ENCODE data around the gene SEMA4A.
A peak's percentile ranks its signal among the peaks of the same experiment; 100 is the strongest.

The SEMA4A gene

DNA sequence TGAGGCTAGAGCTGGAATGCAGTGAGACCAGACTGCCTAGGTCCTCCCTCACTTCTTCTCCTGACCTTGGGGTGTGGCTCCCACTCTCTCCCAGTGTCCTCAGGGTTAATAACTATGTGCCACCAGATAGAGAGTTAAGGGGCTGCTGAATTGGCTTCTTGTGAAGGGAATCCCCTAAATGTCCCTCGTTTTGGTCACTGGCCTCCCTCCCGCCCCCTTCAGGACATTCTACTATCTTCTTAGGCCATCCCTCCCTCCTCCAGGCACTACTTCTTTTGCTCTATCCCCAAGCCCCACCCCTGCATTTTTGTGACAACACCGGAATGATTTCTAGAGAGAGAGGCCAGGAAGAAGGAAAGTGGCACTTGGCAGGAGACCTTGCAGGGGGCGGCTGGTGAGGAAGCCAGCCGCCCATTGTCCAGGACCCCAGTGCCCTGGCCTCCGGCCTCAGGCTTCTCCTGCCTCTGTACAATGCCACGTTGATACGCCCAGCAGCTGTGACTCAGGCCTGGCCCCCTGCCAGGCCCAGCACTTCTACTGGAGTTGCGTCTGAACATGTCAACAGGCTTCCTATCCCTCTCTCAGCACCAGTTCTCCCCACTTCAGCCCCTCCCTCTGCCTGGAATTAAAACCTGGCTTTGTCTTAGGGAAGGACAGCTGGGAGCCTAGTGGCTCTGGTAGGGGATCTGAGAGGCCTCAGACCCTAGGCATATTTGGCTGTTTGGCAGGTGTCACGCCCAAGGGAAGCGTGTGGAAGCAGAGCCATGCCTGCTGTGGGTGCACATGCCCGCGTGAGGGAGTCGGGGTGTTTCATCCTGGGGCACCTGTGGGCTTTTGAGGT is 29.8 kb upstream of the SEMA4A start:
- peaks cover 0 to 7% of the 10 kb centered on the region in 2 experiments; a peak in 1 of 3 replicates for H3K36me3 ChIP-seq (ENCODE audit: control insufficient read depth in 2 of 2, insufficient read depth in 1 of 2, low read length in 2 of 2)
- ChIA-PET CTCF (interaction anchor here (0.6 to 25.6 kb wide), 2 partner anchors 24 to 98 kb away, joined by 3 to 1029 read pairs; no protein-coding TSS in a partner anchor), POLR2A (interaction anchor here (0.6 to 2.1 kb wide), 4 partner anchors 9 to 607 kb away, joined by 3 to 8 read pairs (median 4); partner anchors contain the start of gene LMNA)
- H3K4me3 ChIP-seq (ENCODE audit: low read depth, low read length) = no peak overlapping the region
- no peaks in the 10 kb centered on the region for H3K9me3 ChIP-seq (ENCODE audit: control insufficient read depth, insufficient read depth, low read depth, low read length)
- peaks cover 28% of the 10 kb centered on the region for H3K4me1 ChIP-seq (ENCODE audit: control insufficient read depth, insufficient read depth, low read length)
- H3K27ac ChIP-seq (ENCODE audit: extremely low read depth, low read depth, low read length) = peak overlapping the region; percentile 74
- TF ChIP-seq, protein P1, sequence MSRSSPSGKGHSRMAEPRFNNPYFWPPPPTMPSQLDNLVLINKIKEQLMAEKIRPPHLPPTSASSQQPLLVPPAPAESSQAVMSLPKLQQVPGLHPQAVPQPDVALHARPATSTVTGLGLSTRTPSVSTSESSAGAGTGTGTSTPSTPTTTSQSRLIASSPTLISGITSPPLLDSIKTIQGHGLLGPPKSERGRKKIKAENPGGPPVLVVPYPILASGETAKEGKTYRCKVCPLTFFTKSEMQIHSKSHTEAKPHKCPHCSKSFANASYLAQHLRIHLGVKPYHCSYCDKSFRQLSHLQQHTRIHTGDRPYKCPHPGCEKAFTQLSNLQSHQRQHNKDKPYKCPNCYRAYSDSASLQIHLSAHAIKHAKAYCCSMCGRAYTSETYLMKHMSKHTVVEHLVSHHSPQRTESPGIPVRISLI (tag by site-specific recombination; IDR thresholded peaks at IDR 0.05) = no peak
- TF ChIP-seq GLIS1 (tag by site-specific recombination; IDR thresholded peaks at IDR 0.05) (peak; percentile 85), REPIN1 (tag by site-specific recombination; IDR thresholded peaks at IDR 0.05; ENCODE audit: low read depth) (no peak), ZNF221 (tag by site-specific recombination; IDR thresholded peaks at IDR 0.05; ENCODE audit: borderline replicate concordance) (no peak), ZNF404 (tag by site-specific recombination; IDR thresholded peaks at IDR 0.05) (no peak), ZNF521 (tag by site-specific recombination; IDR thresholded peaks at IDR 0.05) (no peak), ZNF76 (tag by site-specific recombination; IDR thresholded peaks at IDR 0.05; ENCODE audit: borderline replicate concordance, low read depth) (no peak; the same call in 1 of the 2 replicates), ZNF600 (tag by site-specific recombination; IDR thresholded peaks at IDR 0.05) (peak; percentile 70; the same call in 1 of the 2 replicates), ZBTB20 (tag by site-specific recombination; IDR thresholded peaks at IDR 0.05) (no peak), ZNF747 (tag by site-specific recombination; IDR thresholded peaks at IDR 0.05) (no peak), ZNF473 (tag by site-specific recombination; IDR thresholded peaks at IDR 0.05) (no peak), ZNF121 (tag by site-specific recombination; IDR thresholded peaks at IDR 0.05) (no peak), ZNF561 (tag by site-specific recombination; IDR thresholded peaks at IDR 0.05; ENCODE audit: borderline replicate concordance) (peak; percentile 79), ZNF707 (tag by site-specific recombination; IDR thresholded peaks at IDR 0.05) (no peak), ZFHX2 (tag by site-specific recombination; conservative IDR thresholded peaks at IDR 0.05) (peak; percentile 49), ZNF610 (tag by site-specific recombination; IDR thresholded peaks at IDR 0.05; ENCODE audit: borderline replicate concordance) (no peak), OSR2 (tag by site-specific recombination; IDR thresholded peaks at IDR 0.05) (peak; percentile 76), ZNF596 (tag by site-specific recombination; IDR thresholded peaks at IDR 0.05) (no peak), ZNF629 (tag by site-specific recombination; IDR thresholded peaks at IDR 0.05) (peak; percentile 66)
- TF ChIP-seq, protein P2, sequence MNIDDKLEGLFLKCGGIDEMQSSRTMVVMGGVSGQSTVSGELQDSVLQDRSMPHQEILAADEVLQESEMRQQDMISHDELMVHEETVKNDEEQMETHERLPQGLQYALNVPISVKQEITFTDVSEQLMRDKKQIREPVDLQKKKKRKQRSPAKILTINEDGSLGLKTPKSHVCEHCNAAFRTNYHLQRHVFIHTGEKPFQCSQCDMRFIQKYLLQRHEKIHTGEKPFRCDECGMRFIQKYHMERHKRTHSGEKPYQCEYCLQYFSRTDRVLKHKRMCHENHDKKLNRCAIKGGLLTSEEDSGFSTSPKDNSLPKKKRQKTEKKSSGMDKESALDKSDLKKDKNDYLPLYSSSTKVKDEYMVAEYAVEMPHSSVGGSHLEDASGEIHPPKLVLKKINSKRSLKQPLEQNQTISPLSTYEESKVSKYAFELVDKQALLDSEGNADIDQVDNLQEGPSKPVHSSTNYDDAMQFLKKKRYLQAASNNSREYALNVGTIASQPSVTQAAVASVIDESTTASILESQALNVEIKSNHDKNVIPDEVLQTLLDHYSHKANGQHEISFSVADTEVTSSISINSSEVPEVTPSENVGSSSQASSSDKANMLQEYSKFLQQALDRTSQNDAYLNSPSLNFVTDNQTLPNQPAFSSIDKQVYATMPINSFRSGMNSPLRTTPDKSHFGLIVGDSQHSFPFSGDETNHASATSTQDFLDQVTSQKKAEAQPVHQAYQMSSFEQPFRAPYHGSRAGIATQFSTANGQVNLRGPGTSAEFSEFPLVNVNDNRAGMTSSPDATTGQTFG (tag by site-specific recombination; IDR thresholded peaks at IDR 0.05; ENCODE audit: borderline replicate concordance) = no peak
- TF ChIP-seq, protein P3, sequence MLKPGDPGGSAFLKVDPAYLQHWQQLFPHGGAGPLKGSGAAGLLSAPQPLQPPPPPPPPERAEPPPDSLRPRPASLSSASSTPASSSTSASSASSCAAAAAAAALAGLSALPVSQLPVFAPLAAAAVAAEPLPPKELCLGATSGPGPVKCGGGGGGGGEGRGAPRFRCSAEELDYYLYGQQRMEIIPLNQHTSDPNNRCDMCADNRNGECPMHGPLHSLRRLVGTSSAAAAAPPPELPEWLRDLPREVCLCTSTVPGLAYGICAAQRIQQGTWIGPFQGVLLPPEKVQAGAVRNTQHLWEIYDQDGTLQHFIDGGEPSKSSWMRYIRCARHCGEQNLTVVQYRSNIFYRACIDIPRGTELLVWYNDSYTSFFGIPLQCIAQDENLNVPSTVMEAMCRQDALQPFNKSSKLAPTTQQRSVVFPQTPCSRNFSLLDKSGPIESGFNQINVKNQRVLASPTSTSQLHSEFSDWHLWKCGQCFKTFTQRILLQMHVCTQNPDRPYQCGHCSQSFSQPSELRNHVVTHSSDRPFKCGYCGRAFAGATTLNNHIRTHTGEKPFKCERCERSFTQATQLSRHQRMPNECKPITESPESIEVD (tag by site-specific recombination; IDR thresholded peaks at IDR 0.05) = no peak
- TF ChIP-seq, protein P4, sequence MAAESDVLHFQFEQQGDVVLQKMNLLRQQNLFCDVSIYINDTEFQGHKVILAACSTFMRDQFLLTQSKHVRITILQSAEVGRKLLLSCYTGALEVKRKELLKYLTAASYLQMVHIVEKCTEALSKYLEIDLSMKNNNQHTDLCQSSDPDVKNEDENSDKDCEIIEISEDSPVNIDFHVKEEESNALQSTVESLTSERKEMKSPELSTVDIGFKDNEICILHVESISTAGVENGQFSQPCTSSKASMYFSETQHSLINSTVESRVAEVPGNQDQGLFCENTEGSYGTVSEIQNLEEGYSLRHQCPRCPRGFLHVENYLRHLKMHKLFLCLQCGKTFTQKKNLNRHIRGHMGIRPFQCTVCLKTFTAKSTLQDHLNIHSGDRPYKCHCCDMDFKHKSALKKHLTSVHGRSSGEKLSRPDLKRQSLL (tag by site-specific recombination; IDR thresholded peaks at IDR 0.05) = no peak
- TF ChIP-seq, protein P5, sequence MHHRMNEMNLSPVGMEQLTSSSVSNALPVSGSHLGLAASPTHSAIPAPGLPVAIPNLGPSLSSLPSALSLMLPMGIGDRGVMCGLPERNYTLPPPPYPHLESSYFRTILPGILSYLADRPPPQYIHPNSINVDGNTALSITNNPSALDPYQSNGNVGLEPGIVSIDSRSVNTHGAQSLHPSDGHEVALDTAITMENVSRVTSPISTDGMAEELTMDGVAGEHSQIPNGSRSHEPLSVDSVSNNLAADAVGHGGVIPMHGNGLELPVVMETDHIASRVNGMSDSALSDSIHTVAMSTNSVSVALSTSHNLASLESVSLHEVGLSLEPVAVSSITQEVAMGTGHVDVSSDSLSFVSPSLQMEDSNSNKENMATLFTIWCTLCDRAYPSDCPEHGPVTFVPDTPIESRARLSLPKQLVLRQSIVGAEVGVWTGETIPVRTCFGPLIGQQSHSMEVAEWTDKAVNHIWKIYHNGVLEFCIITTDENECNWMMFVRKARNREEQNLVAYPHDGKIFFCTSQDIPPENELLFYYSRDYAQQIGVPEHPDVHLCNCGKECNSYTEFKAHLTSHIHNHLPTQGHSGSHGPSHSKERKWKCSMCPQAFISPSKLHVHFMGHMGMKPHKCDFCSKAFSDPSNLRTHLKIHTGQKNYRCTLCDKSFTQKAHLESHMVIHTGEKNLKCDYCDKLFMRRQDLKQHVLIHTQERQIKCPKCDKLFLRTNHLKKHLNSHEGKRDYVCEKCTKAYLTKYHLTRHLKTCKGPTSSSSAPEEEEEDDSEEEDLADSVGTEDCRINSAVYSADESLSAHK (tag by site-specific recombination; IDR thresholded peaks at IDR 0.05) = no peak
- TF ChIP-seq, protein P6, sequence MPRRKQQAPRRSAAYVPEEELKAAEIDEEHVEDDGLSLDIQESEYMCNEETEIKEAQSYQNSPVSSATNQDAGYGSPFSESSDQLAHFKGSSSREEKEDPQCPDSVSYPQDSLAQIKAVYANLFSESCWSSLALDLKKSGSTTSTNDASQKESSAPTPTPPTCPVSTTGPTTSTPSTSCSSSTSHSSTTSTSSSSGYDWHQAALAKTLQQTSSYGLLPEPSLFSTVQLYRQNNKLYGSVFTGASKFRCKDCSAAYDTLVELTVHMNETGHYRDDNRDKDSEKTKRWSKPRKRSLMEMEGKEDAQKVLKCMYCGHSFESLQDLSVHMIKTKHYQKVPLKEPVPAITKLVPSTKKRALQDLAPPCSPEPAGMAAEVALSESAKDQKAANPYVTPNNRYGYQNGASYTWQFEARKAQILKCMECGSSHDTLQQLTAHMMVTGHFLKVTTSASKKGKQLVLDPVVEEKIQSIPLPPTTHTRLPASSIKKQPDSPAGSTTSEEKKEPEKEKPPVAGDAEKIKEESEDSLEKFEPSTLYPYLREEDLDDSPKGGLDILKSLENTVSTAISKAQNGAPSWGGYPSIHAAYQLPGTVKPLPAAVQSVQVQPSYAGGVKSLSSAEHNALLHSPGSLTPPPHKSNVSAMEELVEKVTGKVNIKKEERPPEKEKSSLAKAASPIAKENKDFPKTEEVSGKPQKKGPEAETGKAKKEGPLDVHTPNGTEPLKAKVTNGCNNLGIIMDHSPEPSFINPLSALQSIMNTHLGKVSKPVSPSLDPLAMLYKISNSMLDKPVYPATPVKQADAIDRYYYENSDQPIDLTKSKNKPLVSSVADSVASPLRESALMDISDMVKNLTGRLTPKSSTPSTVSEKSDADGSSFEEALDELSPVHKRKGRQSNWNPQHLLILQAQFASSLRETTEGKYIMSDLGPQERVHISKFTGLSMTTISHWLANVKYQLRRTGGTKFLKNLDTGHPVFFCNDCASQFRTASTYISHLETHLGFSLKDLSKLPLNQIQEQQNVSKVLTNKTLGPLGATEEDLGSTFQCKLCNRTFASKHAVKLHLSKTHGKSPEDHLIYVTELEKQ (tag by site-specific recombination; IDR thresholded peaks at IDR 0.05; ENCODE audit: borderline replicate concordance) = no peak

Measured in HEK293 (cell line).